PC-9 (cell line): ENCODE results near the gene FAM81A. TPM values are rescaled to one million over a fixed set of nuclear protein-coding genes. Genes with fewer than 3 reads are reported as not detected.

Source experiments
- BruUV-seq: library from RNA; stranded (reverse); fragments of 400-500 nt; replicated peaks from 2 replicates; lab custom pipeline; 2021; lab: Mats Ljungman, UMichigan
- CTCF ChIA-PET: fragments of 300-600 bp; sonication (Branson Sonifier 250); formaldehyde crosslinking; loops from one replicate; lab custom pipeline; 2022; ENCODE audit warnings: antibody characterized with exemption; lab: Charles Lee
- POLR2A ChIA-PET: fragments of 300-600 bp; sonication (Branson Sonifier 250); formaldehyde crosslinking; loops from one replicate; lab custom pipeline; 2022; ENCODE audit warnings: antibody characterized with exemption; ENCODE audit not compliant: unreplicated experiment; lab: Charles Lee
- DNase-seq, 2 experiments: peaks; one replicate each; pipeline versions ENCODE4 v3.0.0 to v3.0.0-alpha.2; 2015 to 2022; ENCODE audit warnings: mixed read lengths in 1 of 2
- H2AFZ ChIP-seq: fragments of 200-600 bp; sonication (generic); 2 replicates; pipeline ENCODE4 v1.8.1; 2017; ENCODE audit warnings: antibody characterized with exemption
- H3F3A ChIP-seq: fragments of 200-600 bp; sonication (generic); 2 replicates; pipeline ENCODE4 v1.8.1; 2017; ENCODE audit warnings: antibody characterized with exemption, mild to moderate bottlenecking, low read depth; ENCODE audit not compliant: insufficient read depth
- H3K27ac ChIP-seq: fragments of 200-600 bp; sonication (generic); 2 replicates; pipeline ENCODE4 v1.6.1; 2016; ENCODE audit warnings: mixed run types
- H3K27me3 ChIP-seq: fragments of 200-600 bp; sonication (generic); 2 replicates; pipeline ENCODE4 v1.6.1; 2016; ENCODE audit warnings: low read depth, mixed run types; ENCODE audit not compliant: insufficient read depth
- H3K36me3 ChIP-seq: fragments of 200-600 bp; sonication (generic); 2 replicates; pipeline ENCODE4 v1.6.1; 2016; ENCODE audit warnings: low read depth, mixed run types
- H3K4me1 ChIP-seq: fragments of 200-600 bp; sonication (generic); replicated peaks from 2 replicates; pipeline ENCODE4 v1.6.1; 2016; ENCODE audit warnings: mixed run types; ENCODE audit not compliant: insufficient read depth
- H3K4me2 ChIP-seq: fragments of 200-600 bp; sonication (generic); 2 replicates; pipeline ENCODE4 v1.6.1; 2017; ENCODE audit warnings: mixed run types
- H3K4me3 ChIP-seq: fragments of 200-600 bp; sonication (generic); 2 replicates; pipeline ENCODE4 v1.6.1; 2016; ENCODE audit warnings: mixed run types
- H3K79me2 ChIP-seq: fragments of 200-600 bp; sonication (generic); 2 replicates; pipeline ENCODE4 v1.6.1; 2017; ENCODE audit warnings: low read depth, mixed run types
- H3K9me2 ChIP-seq: fragments of 200-600 bp; sonication (generic); 2 replicates; pipeline ENCODE4 v1.8.1; 2017; ENCODE audit warnings: mild to moderate bottlenecking; ENCODE audit not compliant: insufficient read depth
- H3K9me3 ChIP-seq: fragments of 200-600 bp; sonication (generic); 2 replicates; pipeline ENCODE4 v1.8.1; 2016; ENCODE audit warnings: low read depth; ENCODE audit not compliant: insufficient read depth
- H4K20me1 ChIP-seq: fragments of 200-600 bp; sonication (generic); 2 replicates; pipeline ENCODE4 v1.8.1; 2017; ENCODE audit not compliant: insufficient read depth
- EZH2 ChIP-seq: fragments of 200-600 bp; sonication (generic); IDR thresholded peaks from 2 replicates; pipeline ENCODE4 v1.8.0; 2017; ENCODE audit warnings: antibody characterized with exemption, low read depth
- intact Hi-C: fragments of 100-400 bp; cut with micrococcal nuclease; formaldehyde crosslinking; loops from one replicate; pipeline ENCODE4 v1.10.0; 2022; ENCODE audit not compliant: unreplicated experiment
- total RNA-seq: library from RNA; stranded (reverse); gene quantifications from 2 replicates; pipeline ENCODE4 v1.2.3, GENCODE V29; 2021
- TF ChIP-seq, protein P1 (sequence below): fragments of 200-600 bp; sonication (generic); conservative IDR thresholded peaks from 2 replicates; pipeline ENCODE4 v1.6.1; 2017; ENCODE audit warnings: mixed run types, antibody characterized with exemption, mild to moderate bottlenecking, moderate library complexity

The FAM81A gene
- total RNA-seq, 1 experiment from 2014 or later = 7.0 TPM

DNA sequence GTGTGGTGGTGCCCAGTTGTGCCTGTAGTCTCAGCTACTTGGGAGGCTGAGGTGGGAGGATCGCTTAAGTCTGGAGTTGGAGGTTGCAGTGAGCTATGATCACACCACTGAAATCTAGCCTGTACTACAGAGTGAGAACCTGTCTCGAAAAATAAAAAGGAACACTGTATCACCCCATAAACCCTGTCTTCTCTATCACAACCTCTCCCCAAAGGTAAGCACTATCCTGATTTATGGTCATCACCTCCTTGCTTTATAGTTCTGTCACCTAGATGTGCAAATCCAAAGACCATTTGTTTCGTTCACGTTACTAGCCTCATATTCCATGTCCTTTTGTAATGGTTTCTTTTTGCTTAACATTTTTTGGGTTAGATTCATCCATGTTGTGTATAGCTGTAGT, 123.6 kb downstream of the FAM81A start:
- TF ChIP-seq, protein P1, sequence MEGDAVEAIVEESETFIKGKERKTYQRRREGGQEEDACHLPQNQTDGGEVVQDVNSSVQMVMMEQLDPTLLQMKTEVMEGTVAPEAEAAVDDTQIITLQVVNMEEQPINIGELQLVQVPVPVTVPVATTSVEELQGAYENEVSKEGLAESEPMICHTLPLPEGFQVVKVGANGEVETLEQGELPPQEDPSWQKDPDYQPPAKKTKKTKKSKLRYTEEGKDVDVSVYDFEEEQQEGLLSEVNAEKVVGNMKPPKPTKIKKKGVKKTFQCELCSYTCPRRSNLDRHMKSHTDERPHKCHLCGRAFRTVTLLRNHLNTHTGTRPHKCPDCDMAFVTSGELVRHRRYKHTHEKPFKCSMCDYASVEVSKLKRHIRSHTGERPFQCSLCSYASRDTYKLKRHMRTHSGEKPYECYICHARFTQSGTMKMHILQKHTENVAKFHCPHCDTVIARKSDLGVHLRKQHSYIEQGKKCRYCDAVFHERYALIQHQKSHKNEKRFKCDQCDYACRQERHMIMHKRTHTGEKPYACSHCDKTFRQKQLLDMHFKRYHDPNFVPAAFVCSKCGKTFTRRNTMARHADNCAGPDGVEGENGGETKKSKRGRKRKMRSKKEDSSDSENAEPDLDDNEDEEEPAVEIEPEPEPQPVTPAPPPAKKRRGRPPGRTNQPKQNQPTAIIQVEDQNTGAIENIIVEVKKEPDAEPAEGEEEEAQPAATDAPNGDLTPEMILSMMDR = no peak
- no peak for TF ChIP-seq EZH2
- BruUV-seq = no TSS peak
- Histone ChIP-seq H3K9me3 (no peaks in the 10 kb centered on the region; the same call in 1 of the 2 replicates), H4K20me1 (no peaks in the 10 kb centered on the region), H3K27ac (no peak overlapping the region), H3K4me3 (no peak overlapping the region), H3F3A (peaks cover 2% of the 10 kb centered on the region; the same call in 1 of the 2 replicates), H3K4me1 (peaks cover 5% of the 10 kb centered on the region), H2AFZ (no peak overlapping the region), H3K27me3 (no peaks in the 10 kb centered on the region), H3K36me3 (no peaks in the 10 kb centered on the region), H3K79me2 (no peaks in the 10 kb centered on the region), H3K4me2 (no peak overlapping the region), H3K9me2 (no peaks in the 10 kb centered on the region)
- no peak for DNase-seq
- intact Hi-C loops = no loop called here
- CTCF ChIA-PET = no interaction called here
- POLR2A ChIA-PET = no interaction called here

DNA sequence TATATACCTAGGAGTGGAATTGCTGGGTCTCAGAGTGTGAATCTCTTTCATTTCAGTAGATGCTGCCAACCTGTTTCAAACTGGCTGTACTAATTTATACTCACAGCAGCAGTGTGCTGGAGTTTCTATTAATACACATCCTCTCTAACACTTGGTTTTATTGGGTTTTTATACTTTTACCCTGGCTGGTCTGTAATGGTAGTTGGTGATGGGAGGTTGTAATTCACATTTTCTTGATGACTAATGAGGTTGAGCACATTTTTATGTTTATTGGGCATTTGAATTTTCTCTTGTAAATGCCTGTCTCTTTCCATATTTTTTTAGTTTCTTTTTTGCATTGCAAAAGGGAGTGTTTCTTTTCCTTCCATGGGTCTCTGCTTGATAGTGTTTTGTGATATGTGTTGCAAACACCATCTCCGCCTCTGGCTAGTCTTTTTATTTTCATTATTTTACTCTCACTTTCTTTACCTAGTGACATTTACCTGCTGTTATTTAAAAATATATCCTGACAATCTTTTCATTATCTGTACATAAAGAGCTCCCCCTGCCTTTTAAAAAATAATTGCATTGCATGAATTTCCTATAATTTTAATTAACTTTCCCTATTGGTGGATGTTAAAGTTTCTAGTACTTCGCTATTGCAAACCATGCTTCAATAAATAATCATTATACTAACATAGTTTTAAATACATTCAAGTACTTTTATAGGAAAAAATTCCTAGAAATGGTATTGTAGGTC, 124.6 kb downstream of the FAM81A start:
- Histone ChIP-seq H3K27ac (no peak overlapping the region), H3K4me3 (no peak overlapping the region), H3K4me1 (peaks cover 10% of the 10 kb centered on the region), H3K27me3 (no peaks in the 10 kb centered on the region), H3K9me2 (no peaks in the 10 kb centered on the region), H3K36me3 (no peaks in the 10 kb centered on the region), H3F3A (peaks cover 8% of the 10 kb centered on the region; the same call in 1 of the 2 replicates), H3K4me2 (no peak overlapping the region), H4K20me1 (no peaks in the 10 kb centered on the region), H3K79me2 (no peaks in the 10 kb centered on the region), H2AFZ (no peak overlapping the region), H3K9me3 (no peaks in the 10 kb centered on the region; the same call in 1 of the 2 replicates)
- intact Hi-C loops = no loop called here
- no TSS peak for BruUV-seq
- TF ChIP-seq EZH2 = no peak
- TF ChIP-seq, protein P1 = 0 out of 2 replicates have a peak, but pooled peaks have one; percentile 39
- DNase-seq = no peak
- POLR2A ChIA-PET = interaction anchor here (0.6 kb wide), 1 partner anchor 781 kb away, joined by 3 read pairs; no protein-coding TSS in a partner anchor
- CTCF ChIA-PET = interaction anchor here (0.7 kb wide), 1 partner anchor 34 kb away, joined by 3 read pairs; no protein-coding TSS in a partner anchor

DNA sequence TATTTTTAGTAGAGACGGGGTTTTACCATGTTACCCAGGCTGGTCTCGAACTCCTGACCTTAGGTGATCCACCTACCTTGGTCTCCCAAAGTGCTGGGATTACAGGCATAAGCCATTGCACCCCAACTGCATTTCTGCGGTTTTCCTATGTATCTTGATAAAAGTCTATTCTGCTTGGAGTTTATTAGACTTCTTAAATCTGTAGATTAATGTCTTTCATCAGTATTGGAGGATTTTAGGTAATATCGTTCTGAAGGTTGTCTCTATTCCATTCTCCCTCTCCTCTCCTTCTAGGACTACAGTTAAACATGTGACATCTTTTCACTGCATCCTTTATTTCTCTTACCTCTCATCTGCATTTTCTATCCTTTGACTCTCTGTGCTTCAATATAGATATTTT, 127.3 kb downstream of the FAM81A start:
- ChIA-PET POLR2A (no interaction called here), CTCF (no interaction called here)
- no peak for DNase-seq
- Histone ChIP-seq H3K27ac (no peak overlapping the region), H3K27me3 (no peaks in the 10 kb centered on the region), H3K4me1 (peaks cover 28% of the 10 kb centered on the region), H3F3A (peaks cover 20% of the 10 kb centered on the region; the same call in 1 of the 2 replicates), H3K4me2 (no peak overlapping the region), H4K20me1 (no peaks in the 10 kb centered on the region), H3K4me3 (no peak overlapping the region), H3K9me2 (no peaks in the 10 kb centered on the region), H3K36me3 (no peaks in the 10 kb centered on the region), H2AFZ (no peak overlapping the region), H3K79me2 (no peaks in the 10 kb centered on the region), H3K9me3 (no peaks in the 10 kb centered on the region; the same call in 1 of the 2 replicates)
- BruUV-seq = no TSS peak
- no peak for TF ChIP-seq EZH2
- TF ChIP-seq, protein P1 = no peak
- intact Hi-C loops = no loop called here
